Heart left ventricle (tissue), 16 donors: ENCODE results near the gene P2RX6. TPM values are rescaled to one million over a fixed set of nuclear protein-coding genes. Genes with fewer than 3 reads are reported as not detected.

Experiments
- ATAC-seq, 4 donors: fragments of 200-7000 bp; cut with Tn5 transposase; one replicate each; pipeline ENCODE4 v1.9.1; 2020 to 2022; ENCODE audit warnings: moderate library complexity in 4 of 4, mild to moderate bottlenecking in 3 of 4, moderate number of reproducible peaks in 1 of 4
- DNase-seq, 5 donors: peaks; one replicate each; pipeline ENCODE4 v3.0.0-alpha.2; 2020
- H3K27ac ChIP-seq, 12 donors: fragments of 200-600 bp; sonication (generic) in 4 of 12; one replicate each; pipeline versions ENCODE4 v1.5.0 to v1.8.0; 2016 to 2022; ENCODE audit warnings: mild to moderate bottlenecking in 2 of 12
- H3K27me3 ChIP-seq, 9 donors: fragments of 200-600 bp; sonication (generic) in 2 of 9; one replicate each; pipeline versions ENCODE4 v1.5.1 to v1.8.0; 2016 to 2022; ENCODE audit warnings: mild to moderate bottlenecking in 3 of 9
- H3K36me3 ChIP-seq, 9 donors: fragments of 200-600 bp; sonication (generic) in 2 of 9; one replicate each; pipeline versions ENCODE4 v1.5.0 to v1.8.0; 2018 to 2022; ENCODE audit warnings: mild to moderate bottlenecking in 2 of 9
- H3K4me1 ChIP-seq, 12 donors: fragments of 200-600 bp; sonication (generic) in 4 of 12; one replicate each; pipeline versions ENCODE4 v1.5.0 to v1.8.0; 2016 to 2022; ENCODE audit warnings: mild to moderate bottlenecking in 3 of 12
- H3K4me3 ChIP-seq, 12 donors: fragments of 200-600 bp; sonication (generic) in 4 of 12; one replicate each; pipeline versions ENCODE4 v1.5.0 to v1.8.0; 2017 to 2022; ENCODE audit warnings: mild to moderate bottlenecking in 9 of 12, moderate library complexity in 4 of 12
- H3K9me3 ChIP-seq, 12 donors: fragments of 200-600 bp; sonication (generic) in 4 of 12; one replicate each; pipeline versions ENCODE4 v1.5.0 to v1.8.0; 2016 to 2022; ENCODE audit warnings: mild to moderate bottlenecking in 1 of 12
- CTCF ChIP-seq, 12 donors: fragments of 200-600 bp; sonication (generic) in 4 of 12; IDR thresholded peaks; one replicate each; pipeline versions ENCODE4 v1.5.0 to v1.8.0; 2018 to 2022; ENCODE audit warnings: antibody characterized with exemption in 12 of 12, mild to moderate bottlenecking in 5 of 12
- POLR2A ChIP-seq, 2 donors: fragments of 450-650 bp; IDR thresholded peaks; one replicate each; pipeline ENCODE4 v1.6.1; 2017; ENCODE audit warnings: antibody characterized with exemption in 2 of 2, mild to moderate bottlenecking in 2 of 2, moderate library complexity in 2 of 2
- WGBS, 4 donors: extraction: QIAGEN DNeasy Blood & Tissue Kit in 2 of 4; methylation state at CpG; one replicate each; pipeline versions ENCODE4 v1.1.5 to v1.1.7; 2013 to 2018; 5-methylcytosine and 5-hydroxymethylcytosine counted together
- intact Hi-C, 10 donors: fragments of 100-400 bp; cut with DNase I; formaldehyde crosslinking; loops; one replicate each; pipeline versions ENCODE4 v1.11.1 to v1.14.2; 2022
- polyA plus RNA-seq, 2 donors: library from polyadenylated mRNA; stranded (reverse); fragments of 200-250 nt; gene quantifications; one replicate each; pipeline ENCODE4 v1.2.3, GENCODE V29; 2013
- total RNA-seq, 9 donors: library from RNA; depleted of rRNA in 2 of 9; stranded (reverse); fragments of >200 nt in 2 of 9; fragmentation: NEBNext Ultra II Directional in 3 of 9; extraction: Animal tissue kit (Norgen Biotek cat#: 25700) in 3 of 9; gene quantifications; one replicate each; pipeline versions ENCODE4 v1.1.0 to v1.2.4, GENCODE V29; 2016 to 2023
- donor health status: ischemic (EF 13 %, LVEDD 7.1; RV severe dilation, severe dysfunction).
- donor health status: healthy with polysubstance abuse.
- donor health status: DM: no; HTN: yes; CAD: no.
- donor health status: DM: no; HTN: no; CAD: no.
- donor health status: ischemic (EF 25% LVEDD 6.9; RV normal size, moderate dysfunction).
- donor health status: ischemic (EF 25% LVEDD 5.7; RV mildly dilated, moderate dysfunction).
- donor health status: healthy.
- donor health status: DM: yes; HTN: yes; CAD: no.
- donor health status: ischemic (EF 35%, LVEDD 5.7; RV mildly dilated, moderate dysfunction).
- donor health status: nonischemic (EF 11% LVEDD 7.7; RV severe dilation, severe dysfunction).
- donor health status: DM: yes; HTN: yes; CAD: no.
- donor health status: PGD.
- donor health status: ischemic (EF 29% LVEDD 5.4; RV normal size, mild dysfunction).
- donor health status: nonischemic (EF 23%, LVEDD 6.1; RV moderate dilation, normal function).

P2RX6 gene
- total and polyA plus RNA-seq, 11 donors = 0.06 to 4.8 (median 1.5) TPM

DNA sequence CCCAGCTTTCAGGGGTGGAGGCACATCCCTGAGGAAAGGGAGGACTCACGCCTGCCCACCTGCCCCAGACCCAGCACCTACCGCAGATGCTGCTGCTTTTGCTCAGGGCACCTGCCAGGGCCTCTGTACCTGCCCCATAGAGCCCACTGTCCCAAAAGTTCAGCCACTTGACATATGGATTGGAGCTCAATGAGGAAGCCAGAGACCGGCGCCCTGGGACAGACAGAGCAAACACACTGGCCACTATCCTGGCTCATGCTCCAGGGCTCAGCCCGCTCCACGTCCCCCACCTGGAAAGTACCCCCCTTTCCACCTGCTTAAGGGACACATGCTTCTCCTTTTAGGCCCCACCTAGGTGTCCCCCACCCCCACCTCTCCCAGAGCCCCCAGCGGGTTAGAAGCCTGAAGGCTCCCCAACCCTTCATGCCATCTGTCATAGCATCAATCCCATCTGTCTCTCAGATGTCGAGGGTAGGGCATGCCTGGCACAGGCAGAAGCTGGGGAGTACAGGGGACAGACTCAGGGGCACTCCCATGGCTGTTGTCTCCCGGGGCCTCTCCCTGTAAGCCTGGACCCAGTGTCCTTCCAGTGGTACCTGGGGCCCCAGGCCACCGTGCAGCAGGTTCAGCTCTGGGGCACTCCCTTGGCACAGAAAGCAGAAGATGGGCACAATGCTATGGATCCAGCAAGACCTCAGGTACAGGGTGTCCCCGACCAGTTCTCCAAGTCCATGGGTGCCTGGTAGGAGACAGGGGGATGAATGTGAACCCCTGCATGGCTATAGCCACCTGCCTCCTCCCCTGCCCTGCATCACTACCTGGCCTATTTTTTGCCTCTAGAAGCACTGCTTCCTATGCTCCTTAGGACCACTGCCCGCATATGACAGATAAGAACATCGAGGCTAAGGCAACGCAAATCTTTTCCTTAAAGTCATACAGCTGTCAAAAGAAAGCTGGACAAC is 2.2 kb upstream of the P2RX6 start:
- WGBS, 4 donors = 83 to 88% (median 86%) methylated on average over 10 to 14 of the region's 14 CpGs
- H3K27ac ChIP-seq = no peak overlapping the region
- no peaks in the 10 kb centered on the region for H3K9me3 ChIP-seq

DNA sequence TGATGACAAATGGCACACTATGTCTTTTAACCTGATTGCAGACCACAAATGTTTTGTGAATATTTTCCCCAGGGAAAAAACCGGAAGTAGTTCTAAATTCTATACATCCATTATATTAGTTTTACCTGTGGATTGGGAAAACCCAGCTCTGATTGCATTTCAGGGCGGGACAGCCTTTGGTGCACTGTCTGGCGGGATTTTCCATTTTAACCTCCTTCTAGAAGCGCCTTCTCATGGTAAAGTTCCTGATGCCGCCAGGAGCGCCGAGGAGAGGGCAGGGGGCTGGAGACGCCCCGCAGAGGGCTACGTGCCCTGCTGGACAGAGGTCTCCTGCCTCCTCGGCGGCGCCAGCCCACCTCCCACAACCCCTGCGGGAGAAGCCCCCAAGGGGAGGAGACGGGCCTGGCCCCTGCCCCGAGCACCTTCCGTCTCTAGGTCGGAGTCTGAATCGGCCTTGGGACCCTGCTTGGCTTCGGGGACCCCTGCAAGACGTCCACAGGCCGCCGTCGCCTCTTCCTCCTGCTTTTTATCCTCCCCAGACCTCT is 1.2 kb upstream of the P2RX6 start:
- Histone ChIP-seq H3K27ac (peak overlapping the region in 10 of 12 donors; percentile 39 to 84 (median 67)), H3K4me1 (peaks cover 3 to 27% (median 20%) of the 10 kb centered on the region in 12 donors), H3K27me3 (no peaks in the 10 kb centered on the region), H3K36me3 (no peaks in the 10 kb centered on the region), H3K9me3 (no peaks in the 10 kb centered on the region), H3K4me3 (peak overlapping the region in 11 of 12 donors; percentile 18 to 64 (median 55))
- ATAC-seq = no peak
- TF ChIP-seq POLR2A (IDR thresholded peaks at IDR 0.05) (no peak), CTCF (IDR thresholded peaks at IDR 0.05) (no peak)
- intact Hi-C loops = loop anchor here in 1 of 10 donors (5.0 to 10.0 kb wide), 3 partner anchors 34 to 129 kb away; partner anchors contain the start of genes AIFM3 and LRRC74B
- no peak for DNase-seq
- WGBS, 4 donors = 9 to 16% (median 13%) methylated on average over 15 to 24 of the region's 24 CpGs

More for the DNA sequence above, 2.2 kb upstream of the P2RX6 start:
- no peak overlapping the region for H3K4me3 ChIP-seq
- no peaks in the 10 kb centered on the region for H3K36me3 ChIP-seq
- ATAC-seq (no peak), DNase-seq (no peak)
- TF ChIP-seq CTCF (IDR thresholded peaks at IDR 0.05) (no peak), POLR2A (IDR thresholded peaks at IDR 0.05) (no peak)
- intact Hi-C loops = loop anchor here in 1 of 10 donors (5.0 to 10.0 kb wide), 3 partner anchors 35 to 128 kb away; partner anchors contain the start of genes AIFM3 and LRRC74B
- peaks cover 3 to 27% (median 20%) of the 10 kb centered on the region in 12 donors for H3K4me1 ChIP-seq
- H3K27me3 ChIP-seq = no peaks in the 10 kb centered on the region

DNA sequence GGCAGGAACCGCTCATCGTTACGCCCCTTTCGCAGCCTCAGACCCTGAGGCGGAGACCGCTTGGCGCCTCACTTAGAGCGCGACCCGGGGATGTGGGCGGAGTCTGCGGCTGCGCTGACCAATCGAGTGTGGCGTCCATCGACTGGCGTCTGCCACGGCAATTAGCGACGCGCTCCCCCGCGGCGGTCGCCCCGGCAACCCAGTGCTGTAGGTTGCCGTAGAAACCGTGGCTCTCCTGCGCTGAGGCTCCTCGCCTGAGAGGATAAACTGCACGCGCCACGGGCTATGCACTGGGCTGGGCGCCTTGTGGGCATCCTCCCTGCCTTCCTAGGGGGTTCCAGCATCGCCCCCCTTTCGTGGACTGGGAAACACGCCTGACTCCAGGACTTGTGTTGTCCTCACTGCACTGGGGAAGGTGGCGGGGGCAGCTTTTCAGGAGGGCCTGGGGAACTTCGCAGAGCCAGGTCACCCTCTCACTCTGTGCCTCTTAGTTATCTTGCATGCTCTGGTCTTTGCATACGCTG is 701 bp upstream of the P2RX6 start:
- intact Hi-C loops = loop anchor here in 1 of 10 donors (5.0 to 10.0 kb wide), 3 partner anchors 33 to 129 kb away; partner anchors contain the start of genes AIFM3 and LRRC74B
- Histone ChIP-seq H3K27ac (peak overlapping the region in 10 of 12 donors; percentile 39 to 84 (median 68)), H3K4me3 (peak overlapping the region in 11 of 12 donors; percentile 18 to 64 (median 55)), H3K36me3 (no peaks in the 10 kb centered on the region), H3K27me3 (no peaks in the 10 kb centered on the region), H3K4me1 (peaks cover 3 to 27% (median 20%) of the 10 kb centered on the region in 12 donors), H3K9me3 (no peaks in the 10 kb centered on the region)
- WGBS, 4 donors = 0 to 1% (median 1%) methylated on average over 3 to 40 of the region's 40 CpGs
- DNase-seq = peak; percentile 92 to 94 (median 92)
- ATAC-seq = peak; percentile 83 to 94 (median 90)
- TF ChIP-seq POLR2A (IDR thresholded peaks at IDR 0.05) (peak in 1 of 2 donors; percentile 29), CTCF (IDR thresholded peaks at IDR 0.05) (no peak)
